NCI-H128 (cell line): ENCODE data around the gene RNASEL.
"Not testable (repeated sequence)": the region's sequence is repeated elsewhere in the genome, so short reads cannot be mapped to it uniquely, and the experiment has no call there.

Source experiments
- DNase-seq: peaks from one replicate; lab custom pipeline; 2025; ENCODE audit not compliant: unreplicated experiment; lab: John Stamatoyannopoulos, UW

The RNASEL gene

GRCh38 chr1:182588500-182589396, at the start of gene RNASEL:
TSS of gene RNASEL (minus strand) at chr1:182589256. CDS start at chr1:182586806, 2,450 bp downstream.
- DNase-seq, result no peak

GRCh38 chr1:182637769-182638168, 48.7 kb upstream of the RNASEL start:
- no peak for DNase-seq

- no peak for DNase-seq
These were observed 46.8 kb upstream of the RNASEL start for GRCh38 chr1:182635871-182636270.

GRCh38 chr1:182634306-182635072, 45.4 kb upstream of the RNASEL start:
- DNase-seq, result no peak

- no peak for DNase-seq
These were observed 44.7 kb upstream of the RNASEL start for GRCh38 chr1:182633657-182634281.

GRCh38 chr1:182633031-182633430, 44.0 kb upstream of the RNASEL start:
- no peak for DNase-seq

GRCh38 chr1:182632441-182632857, 43.4 kb upstream of the RNASEL start:
- DNase-seq, result not testable (repeated sequence)

GRCh38 chr1:182631954-182632353, 42.9 kb upstream of the RNASEL start:
- DNase-seq, result no peak

GRCh38 chr1:182631053-182631677, 42.1 kb upstream of the RNASEL start:
- no peak for DNase-seq

GRCh38 chr1:182630586-182630985, 41.5 kb upstream of the RNASEL start:
- DNase-seq, result no peak

- DNase-seq, result no peak
These were observed 40.5 kb upstream of the RNASEL start for GRCh38 chr1:182629499-182630096.

- DNase-seq, result no peak
These were observed 40.0 kb upstream of the RNASEL start for GRCh38 chr1:182629080-182629479.

GRCh38 chr1:182628657-182629056, 39.6 kb upstream of the RNASEL start:
- DNase-seq, result no peak

- DNase-seq, result no peak
These were observed 38.6 kb upstream of the RNASEL start for GRCh38 chr1:182627622-182628021.

GRCh38 chr1:182626527-182626926, 37.5 kb upstream of the RNASEL start:
- no peak for DNase-seq

- no peak for DNase-seq
These were observed 36.9 kb upstream of the RNASEL start for GRCh38 chr1:182625719-182626504.

GRCh38 chr1:182625024-182625423, 36.0 kb upstream of the RNASEL start:
- no peak for DNase-seq

GRCh38 chr1:182624577-182624976, 35.5 kb upstream of the RNASEL start:
- DNase-seq, result no peak

- no peak for DNase-seq
These were observed 34.0 kb upstream of the RNASEL start for GRCh38 chr1:182622901-182623528.
